DND-41 (cell line): ENCODE results near the gene PBX3.
A peak's percentile ranks its signal among the peaks of the same experiment; 100 is the strongest.

Source experiments
- ATAC-seq: fragments of 200-7000 bp; cut with Tn5 transposase; 3 replicates; pipeline ENCODE4 v1.9.1; 2021; ENCODE audit warnings: low read depth; ENCODE audit not compliant: insufficient read depth
- DNase-seq: peaks from one replicate; pipeline ENCODE4 v3.0.0-alpha.2; 2020
- H2AFZ ChIP-seq: 2 replicates; pipeline ENCODE4 v1.6.0; 2012; ENCODE audit warnings: low read depth, low read length
- H3K27ac ChIP-seq: 2 replicates; pipeline ENCODE4 v1.5.1; 2012; ENCODE audit warnings: low read length, inconsistent platforms
- H3K27me3 ChIP-seq: fragments of 200-600 bp; sonication (generic); 2 replicates; pipeline ENCODE4 v1.6.0; 2012; ENCODE audit warnings: low read length, mild to moderate bottlenecking, inconsistent platforms; ENCODE audit not compliant: insufficient read depth, poor library complexity
- H3K36me3 ChIP-seq: 2 replicates; pipeline ENCODE4 v1.5.1; 2012; ENCODE audit warnings: low read length, inconsistent platforms; ENCODE audit not compliant: insufficient read depth
- H3K4me1 ChIP-seq: 2 replicates; pipeline ENCODE4 v1.5.1; 2012; ENCODE audit warnings: mild to moderate bottlenecking, low read length; ENCODE audit not compliant: insufficient read depth
- H3K4me2 ChIP-seq: 2 replicates; pipeline ENCODE4 v1.6.0; 2012; ENCODE audit warnings: mild to moderate bottlenecking, moderate library complexity, low read length, inconsistent platforms; ENCODE audit not compliant: insufficient read depth
- H3K4me3 ChIP-seq, 2 experiments: fragments of 200-600 bp in 1 of 2; shearing (Covaris generic) in 1 of 2; 2 replicates each; pipeline ENCODE4 v1.5.1; 2012 to 2016; ENCODE audit warnings: inconsistent platforms in 2 of 2, low read length in 2 of 2, mild to moderate bottlenecking in 2 of 2, low read depth in 1 of 2, moderate library complexity in 1 of 2
- H3K79me2 ChIP-seq: 2 replicates; pipeline ENCODE4 v1.6.0; 2012; ENCODE audit warnings: low read length, inconsistent platforms; ENCODE audit not compliant: insufficient read depth
- H3K9ac ChIP-seq: 2 replicates; pipeline ENCODE4 v1.6.0; 2012; ENCODE audit warnings: low read depth, mild to moderate bottlenecking, inconsistent platforms, low read length, moderate library complexity
- H3K9me3 ChIP-seq: 2 replicates; pipeline ENCODE4 v1.5.1; 2012; ENCODE audit warnings: low read length, moderate library complexity, mild to moderate bottlenecking, inconsistent platforms; ENCODE audit not compliant: insufficient read depth, severe bottlenecking
- H4K20me1 ChIP-seq: 2 replicates; pipeline ENCODE4 v1.6.0; 2012; ENCODE audit warnings: low read length; ENCODE audit not compliant: insufficient read depth
- EZH2 ChIP-seq: IDR thresholded peaks from 3 replicates; pipeline ENCODE4 v1.6.1; 2012; ENCODE audit warnings: borderline replicate concordance, low read depth, mild to moderate bottlenecking, moderate library complexity, low read length, inconsistent platforms; ENCODE audit not compliant: severe bottlenecking
- TF ChIP-seq, protein P1 (sequence below): IDR thresholded peaks from 2 replicates; pipeline ENCODE4 v1.5.1; 2012; ENCODE audit warnings: borderline replicate concordance, low read length, moderate library complexity, mild to moderate bottlenecking; ENCODE audit not compliant: poor library complexity, severe bottlenecking; ENCODE audit errors: extremely low read depth

The PBX3 gene

DNA sequence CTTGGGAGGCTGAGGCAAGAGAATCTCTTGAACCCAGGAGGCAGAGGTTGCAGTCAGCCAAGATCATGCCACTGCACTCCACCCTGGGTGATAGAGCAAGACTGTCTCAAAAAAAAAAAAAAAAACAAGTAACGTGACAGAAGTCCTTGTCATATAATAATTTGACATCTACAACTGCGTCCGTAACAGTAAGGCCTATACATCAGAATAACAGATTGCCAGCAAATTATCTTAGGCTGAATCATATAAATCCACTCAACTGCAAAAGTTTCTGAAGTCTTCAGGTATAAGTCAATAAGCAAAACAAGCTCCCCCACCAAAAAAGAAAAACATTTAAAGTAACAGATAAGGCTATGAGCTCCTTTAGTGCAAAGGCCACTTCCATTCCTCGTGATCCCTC lies 43.5 kb upstream of the PBX3 start:
- no peak overlapping the region for H3K27ac ChIP-seq
- no peak for ATAC-seq
- no peak for DNase-seq

DNA sequence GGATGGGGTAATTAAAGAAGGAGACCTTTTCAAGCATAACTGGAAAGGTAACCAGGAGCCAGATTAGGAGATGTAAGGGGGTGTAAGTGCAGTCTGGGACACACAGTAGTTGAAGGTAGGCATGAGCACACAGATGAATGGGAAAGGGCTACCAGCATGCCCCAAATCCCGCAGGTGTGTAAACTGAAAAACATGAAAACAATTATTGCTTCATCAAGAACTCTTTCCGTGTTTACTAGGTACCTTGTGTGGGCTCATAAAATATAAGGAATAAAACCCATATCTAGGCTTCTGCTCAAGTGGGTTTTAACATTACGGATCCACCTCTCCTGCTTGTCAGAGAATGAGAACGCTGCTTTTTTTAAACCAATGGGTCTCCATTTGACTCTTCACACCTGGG lies 41.3 kb upstream of the PBX3 start:
- DNase-seq (no peak), ATAC-seq (no peak)
- peak overlapping the region; percentile 74; the same call in 1 of the 2 replicates for H3K27ac ChIP-seq
- peaks cover 27% of the 10 kb centered on the region for H3K4me1 ChIP-seq
- peak overlapping the region; percentile 92 for H3K9ac ChIP-seq
- H3K9me3 ChIP-seq = no peaks in the 10 kb centered on the region
- peak overlapping the region; percentile 92 for H3K4me2 ChIP-seq
- peaks cover 58% of the 10 kb centered on the region for H3K79me2 ChIP-seq
- no peak overlapping the region for H2AFZ ChIP-seq
- H3K27me3 ChIP-seq = no peaks in the 10 kb centered on the region
- peaks cover 6% of the 10 kb centered on the region for H3K36me3 ChIP-seq
- TF ChIP-seq, protein P1, sequence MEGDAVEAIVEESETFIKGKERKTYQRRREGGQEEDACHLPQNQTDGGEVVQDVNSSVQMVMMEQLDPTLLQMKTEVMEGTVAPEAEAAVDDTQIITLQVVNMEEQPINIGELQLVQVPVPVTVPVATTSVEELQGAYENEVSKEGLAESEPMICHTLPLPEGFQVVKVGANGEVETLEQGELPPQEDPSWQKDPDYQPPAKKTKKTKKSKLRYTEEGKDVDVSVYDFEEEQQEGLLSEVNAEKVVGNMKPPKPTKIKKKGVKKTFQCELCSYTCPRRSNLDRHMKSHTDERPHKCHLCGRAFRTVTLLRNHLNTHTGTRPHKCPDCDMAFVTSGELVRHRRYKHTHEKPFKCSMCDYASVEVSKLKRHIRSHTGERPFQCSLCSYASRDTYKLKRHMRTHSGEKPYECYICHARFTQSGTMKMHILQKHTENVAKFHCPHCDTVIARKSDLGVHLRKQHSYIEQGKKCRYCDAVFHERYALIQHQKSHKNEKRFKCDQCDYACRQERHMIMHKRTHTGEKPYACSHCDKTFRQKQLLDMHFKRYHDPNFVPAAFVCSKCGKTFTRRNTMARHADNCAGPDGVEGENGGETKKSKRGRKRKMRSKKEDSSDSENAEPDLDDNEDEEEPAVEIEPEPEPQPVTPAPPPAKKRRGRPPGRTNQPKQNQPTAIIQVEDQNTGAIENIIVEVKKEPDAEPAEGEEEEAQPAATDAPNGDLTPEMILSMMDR = no peak
- TF ChIP-seq EZH2 = no peak
- H4K20me1 ChIP-seq = peaks cover 14% of the 10 kb centered on the region; the same call in 1 of the 2 replicates
- peak overlapping the region; percentile 93 to 99 for H3K4me3 ChIP-seq

More for the DNA sequence above, 43.5 kb upstream of the PBX3 start:
- H3K9ac ChIP-seq = no peak overlapping the region
- H3K36me3 ChIP-seq = peaks cover 6% of the 10 kb centered on the region
- no peak overlapping the region for H3K4me3 ChIP-seq
- peaks cover 20% of the 10 kb centered on the region; the same call in 1 of the 2 replicates for H4K20me1 ChIP-seq
- H3K79me2 ChIP-seq = peaks cover 80% of the 10 kb centered on the region
- H3K4me2 ChIP-seq = no peak overlapping the region; the same call in 1 of the 2 replicates
- no peak overlapping the region for H2AFZ ChIP-seq
- no peaks in the 10 kb centered on the region for H3K27me3 ChIP-seq
- H3K9me3 ChIP-seq = no peaks in the 10 kb centered on the region
- TF ChIP-seq, protein P1 = no peak
- TF ChIP-seq EZH2 = no peak
- H3K4me1 ChIP-seq = peaks cover 27% of the 10 kb centered on the region

DNA sequence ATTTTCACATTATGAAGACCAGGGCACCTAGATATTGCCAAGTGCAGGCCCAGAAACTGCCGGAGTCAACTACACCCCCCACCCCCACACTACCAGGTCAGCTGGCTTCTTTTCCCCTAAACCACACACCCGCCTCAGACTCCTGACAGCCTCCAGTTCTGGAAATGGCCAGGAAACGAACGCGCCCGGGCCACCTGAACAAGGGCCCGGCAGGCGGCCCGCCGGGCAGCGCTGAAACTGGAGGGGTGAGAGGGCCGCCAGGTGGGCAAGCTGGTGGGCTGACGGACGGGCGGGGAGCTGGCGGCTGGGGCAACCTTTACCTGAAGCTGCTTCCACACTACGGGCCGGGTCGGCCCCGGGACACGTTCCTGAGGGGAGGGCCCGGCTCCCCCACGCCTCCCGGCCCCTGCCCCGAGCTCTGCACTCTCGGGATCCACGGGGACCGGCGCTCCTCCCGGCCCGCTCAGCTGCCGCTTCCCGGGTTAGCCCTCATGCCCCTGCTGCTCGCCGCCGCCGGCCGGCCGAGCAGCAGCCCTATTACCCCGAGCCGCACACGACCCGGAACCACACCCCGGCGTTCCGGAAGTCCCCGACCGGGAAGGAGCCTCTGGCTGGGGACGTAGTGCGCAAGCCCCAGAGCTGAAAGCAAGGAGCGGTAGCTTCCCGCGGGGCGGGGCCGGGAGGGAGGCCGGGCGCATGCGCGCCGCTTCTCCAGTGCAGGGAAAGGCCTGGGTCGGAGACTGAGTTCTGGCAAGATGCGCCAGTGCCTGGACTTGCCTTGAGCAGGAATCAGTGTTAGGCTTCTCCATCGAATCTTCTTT lies 40.3 kb upstream of the PBX3 start, which contains the start of gene MAPKAP1:
Gene MAPKAP1 (minus strand): TSS at position 558 of the 821 bp plus-strand sequence. CDS start 34,634 bp downstream, outside the sequence.
- Histone ChIP-seq H3K9me3 (no peaks in the 10 kb centered on the region), H3K27me3 (no peaks in the 10 kb centered on the region), H2AFZ (peak within 1 kb of the TSS; percentile 97), H3K4me3 (peak within 1 kb of the TSS; percentile 93 to 99), H3K79me2 (peaks cover 48% of the 10 kb centered on the region), H4K20me1 (peaks cover 6% of the 10 kb centered on the region; the same call in 1 of the 2 replicates), H3K9ac (peak within 1 kb of the TSS; percentile 92), H3K36me3 (peaks cover 6% of the 10 kb centered on the region), H3K4me2 (peak within 1 kb of the TSS; percentile 92), H3K4me1 (peaks cover 27% of the 10 kb centered on the region), H3K27ac (peak within 1 kb of the TSS; percentile 83)
- no peak for TF ChIP-seq EZH2
- TF ChIP-seq, protein P1 = no peak
- DNase-seq = peak; percentile 95
- peak; percentile 100 for ATAC-seq
